Activated B cell treated with CpG ODN at 0.5 μM for 24 hours (primary cell): ENCODE data around the gene ILF2. TPM values are rescaled to one million over a fixed set of nuclear protein-coding genes. Genes with fewer than 3 reads are reported as not detected.
"Not testable (repeated sequence)": the region's sequence is repeated elsewhere in the genome, so short reads cannot be mapped to it uniquely, and the experiment has no call there.

Experiments used
- ATAC-seq: fragments of 200-7000 bp; cut with Tn5 transposase; one replicate; pipeline ENCODE4 v1.10.0; 2021; ENCODE audit warnings: low read depth, mild to moderate bottlenecking, moderate library complexity
- CTCF ChIA-PET: fragments of 350-600 bp; sonication (Branson Sonifier 250); formaldehyde crosslinking; loops from one replicate; lab custom pipeline; 2021; ENCODE audit warnings: antibody characterized with exemption; lab: Charles Lee
- POLR2A ChIA-PET: fragments of 350-600 bp; sonication (Branson Sonifier 250); formaldehyde crosslinking; loops from one replicate; lab custom pipeline; 2021; ENCODE audit warnings: antibody characterized with exemption; lab: Charles Lee
- DNase-seq: peaks from one replicate; pipeline ENCODE4 v3.0.0; 2022
- H3K27ac Mint-ChIP-seq: one replicate; pipeline ENCODE4 v1.8.0; 2020; ENCODE audit warnings: mixed read lengths
- H3K27me3 Mint-ChIP-seq: one replicate; pipeline ENCODE4 v1.8.0; 2021; ENCODE audit warnings: mixed read lengths
- H3K36me3 Mint-ChIP-seq: one replicate; pipeline ENCODE4 v1.8.0; 2021; ENCODE audit warnings: low read depth, mixed read lengths
- H3K4me1 Mint-ChIP-seq: one replicate; pipeline ENCODE4 v1.8.0; 2021; ENCODE audit warnings: mixed read lengths
- H3K4me3 Mint-ChIP-seq: one replicate; pipeline ENCODE4 v1.8.0; 2020; ENCODE audit warnings: mild to moderate bottlenecking, mixed read lengths
- H3K9me3 Mint-ChIP-seq: one replicate; pipeline ENCODE4 v1.8.0; 2020; ENCODE audit warnings: mixed read lengths
- CTCF ChIP-seq: fragments of 200-600 bp; IDR thresholded peaks from one replicate; pipeline ENCODE4 v1.8.0; 2022; ENCODE audit warnings: antibody characterized with exemption, mild to moderate bottlenecking
- intact Hi-C: fragments of 100-400 bp; cut with micrococcal nuclease; formaldehyde crosslinking; loops from one replicate; pipeline ENCODE4 v1.15.1; 2024
- total RNA-seq: library from RNA; stranded (reverse); gene quantifications from 2 replicates; pipeline ENCODE4 v1.2.3, GENCODE V29; 2022

Gene ILF2
- total RNA-seq, 1 donor from 2014 or later = 182 TPM

DNA sequence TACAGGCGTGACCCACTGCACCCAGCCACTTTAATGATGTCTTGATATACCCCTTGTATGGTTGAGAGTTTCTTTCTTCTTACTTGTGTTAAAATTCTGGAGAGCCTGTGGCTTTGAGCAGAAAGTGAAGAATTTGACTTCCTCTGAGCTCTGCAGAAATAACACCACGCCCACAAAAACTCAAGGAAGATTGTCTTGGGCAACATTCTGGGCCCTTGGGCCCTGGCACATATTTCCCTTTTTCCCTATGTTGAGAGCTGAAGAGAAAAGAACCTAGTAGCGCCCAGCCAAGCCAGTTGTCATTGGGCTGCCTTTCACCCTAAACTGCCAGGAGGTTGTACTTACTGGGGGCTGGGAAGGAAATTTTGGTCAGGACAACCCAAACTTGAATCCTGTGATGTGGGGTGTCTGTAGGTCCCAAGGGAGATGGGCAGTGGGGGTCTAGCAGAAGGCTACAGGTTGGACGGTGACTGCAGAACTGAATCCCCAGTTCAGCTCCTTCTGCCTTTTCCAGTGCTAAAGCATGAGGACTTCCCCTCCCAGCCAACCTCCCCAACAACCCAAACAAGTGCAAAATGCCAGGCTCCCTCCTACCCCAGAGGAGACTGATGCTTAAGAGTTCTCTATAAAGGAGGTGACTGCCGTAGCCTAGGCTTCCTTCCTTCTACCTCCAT is 24.0 kb downstream of the ILF2 start:
- no peak overlapping the region for H3K4me3 Mint-ChIP-seq
- H3K27me3 Mint-ChIP-seq = no peaks in the 10 kb centered on the region
- POLR2A ChIA-PET = interaction anchor here (2.1 kb wide), 1 partner anchor 12 kb away, joined by 14 read pairs; the partner anchor contains the start of gene CHTOP
- peaks cover 12% of the 10 kb centered on the region for H3K4me1 Mint-ChIP-seq
- no peak for DNase-seq
- TF ChIP-seq CTCF = no peak
- no peaks in the 10 kb centered on the region for H3K9me3 Mint-ChIP-seq
- intact Hi-C loops = no loop called here
- H3K36me3 Mint-ChIP-seq = peaks cover 57% of the 10 kb centered on the region
- CTCF ChIA-PET = no interaction called here
- peak overlapping the region; percentile 71 for H3K27ac Mint-ChIP-seq
- ATAC-seq = no peak

GRCh38 chr1:153643816-153644215 is 27.0 kb downstream of the ILF2 start:
- intact Hi-C loops = no loop called here
- Mint-ChIP-seq H3K9me3 (no peaks in the 10 kb centered on the region), H3K27me3 (no peaks in the 10 kb centered on the region), H3K27ac (peak overlapping the region; percentile 46), H3K36me3 (peaks cover 85% of the 10 kb centered on the region), H3K4me3 (no peak overlapping the region), H3K4me1 (peaks cover 11% of the 10 kb centered on the region)
- POLR2A ChIA-PET = interaction anchor here (0.9 to 2.4 kb wide), 5 partner anchors 9 to 109 kb away, joined by 3 to 29 read pairs (median 5); partner anchors contain the start of genes CHTOP, S100A6 and SNAPIN
- no peak for ATAC-seq
- CTCF ChIA-PET = interaction anchor here (0.7 to 2.3 kb wide), 5 partner anchors 9 to 133 kb away, joined by 3 to 7 read pairs (median 3); no protein-coding TSS in a partner anchor
- no peak for TF ChIP-seq CTCF
- no peak for DNase-seq

DNA sequence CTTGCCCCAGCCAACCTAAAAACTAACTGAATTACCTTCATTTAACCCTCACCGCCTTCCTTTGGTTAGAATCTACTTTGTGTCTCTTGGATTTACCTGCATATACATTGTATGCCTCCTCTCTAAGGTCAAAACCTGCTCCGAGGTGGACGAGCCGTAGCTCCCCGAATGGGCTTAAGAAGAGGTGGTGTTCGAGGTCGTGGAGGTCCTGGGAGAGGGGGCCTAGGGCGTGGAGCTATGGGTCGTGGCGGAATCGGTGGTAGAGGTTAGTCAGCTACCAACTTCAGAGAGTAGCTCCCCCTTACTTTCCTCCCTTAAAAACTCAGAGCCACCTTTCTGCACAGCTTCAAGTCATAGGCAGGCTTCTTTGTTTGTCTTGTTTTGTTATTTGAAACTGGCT is 27.7 kb downstream of the ILF2 start:
- ATAC-seq (no peak), DNase-seq (no peak)
- no peaks in the 10 kb centered on the region for H3K9me3 Mint-ChIP-seq
- TF ChIP-seq CTCF = no peak
- no peak overlapping the region for H3K4me3 Mint-ChIP-seq
- H3K4me1 Mint-ChIP-seq = peaks cover 11% of the 10 kb centered on the region
- no peaks in the 10 kb centered on the region for H3K27me3 Mint-ChIP-seq
- peaks cover 91% of the 10 kb centered on the region for H3K36me3 Mint-ChIP-seq
- H3K27ac Mint-ChIP-seq = no peak overlapping the region
- ChIA-PET CTCF (interaction anchor here (0.9 to 2.3 kb wide), 3 partner anchors 47 to 71 kb away, joined by 3 to 7 read pairs (median 3); no protein-coding TSS in a partner anchor), POLR2A (interaction anchor here (1.1 to 2.4 kb wide), 5 partner anchors 9 to 108 kb away, joined by 3 to 29 read pairs (median 6); partner anchors contain the start of genes CHTOP, S100A6 and SNAPIN)
- intact Hi-C loops = no loop called here

DNA sequence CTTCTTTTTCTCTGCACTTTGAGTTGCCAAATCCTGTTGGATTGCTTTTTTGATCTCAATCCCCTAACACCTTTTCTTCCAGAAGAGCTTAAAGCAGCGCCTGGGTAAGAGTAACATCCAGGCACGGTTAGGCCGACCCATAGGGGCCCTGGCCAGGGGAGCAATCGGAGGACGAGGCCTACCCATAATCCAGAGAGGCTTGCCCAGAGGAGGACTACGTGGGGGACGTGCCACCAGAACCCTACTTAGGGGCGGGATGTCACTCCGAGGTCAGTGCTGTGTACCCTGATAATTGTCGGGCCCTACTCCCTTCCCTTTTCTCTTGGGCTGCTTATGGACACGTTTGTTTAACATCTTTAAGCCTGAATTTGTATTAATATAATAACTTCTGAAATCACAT is 28.6 kb downstream of the ILF2 start:
- H3K9me3 Mint-ChIP-seq = no peaks in the 10 kb centered on the region
- intact Hi-C loops = no loop called here
- H3K4me3 Mint-ChIP-seq = no peak overlapping the region
- no peak for ATAC-seq
- TF ChIP-seq CTCF = no peak
- peaks cover 15% of the 10 kb centered on the region for H3K4me1 Mint-ChIP-seq
- CTCF ChIA-PET = interaction anchor here (0.7 kb wide), 1 partner anchor 30 kb away, joined by 3 read pairs; no protein-coding TSS in a partner anchor
- H3K36me3 Mint-ChIP-seq = peaks cover 96% of the 10 kb centered on the region
- POLR2A ChIA-PET = interaction anchor here (0.6 to 1.5 kb wide), 2 partner anchors 9 to 70 kb away, joined by 4 to 6 read pairs; no protein-coding TSS in a partner anchor
- H3K27me3 Mint-ChIP-seq = no peaks in the 10 kb centered on the region
- no peak for DNase-seq
- no peak overlapping the region for H3K27ac Mint-ChIP-seq

DNA sequence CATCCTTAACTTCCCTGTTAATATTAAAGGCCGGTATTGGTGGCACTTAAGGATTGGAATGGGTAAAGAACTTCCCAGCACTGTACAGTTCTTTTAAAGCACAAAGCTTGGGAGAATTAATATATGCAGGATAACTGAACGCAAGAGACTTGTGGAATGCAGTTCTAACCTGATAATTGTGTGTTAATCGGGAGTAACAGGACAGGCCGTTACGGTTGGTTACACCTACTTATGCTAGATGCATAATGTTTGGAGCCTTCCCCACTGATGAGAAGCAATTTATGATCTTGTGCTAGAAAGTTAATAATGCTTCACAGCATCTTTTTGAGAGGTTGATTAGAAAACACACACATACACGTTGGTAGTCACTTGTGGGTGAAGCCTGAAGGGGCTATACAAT is 29.9 kb downstream of the ILF2 start:
- H3K4me3 Mint-ChIP-seq = no peak overlapping the region
- H3K27ac Mint-ChIP-seq = no peak overlapping the region
- DNase-seq = no peak
- intact Hi-C loops = no loop called here
- no peak for ATAC-seq
- H3K36me3 Mint-ChIP-seq = peaks cover 94% of the 10 kb centered on the region
- no peak for TF ChIP-seq CTCF
- H3K9me3 Mint-ChIP-seq = no peaks in the 10 kb centered on the region
- POLR2A ChIA-PET = interaction anchor here (1.0 to 2.1 kb wide), 4 partner anchors 11 to 69 kb away, joined by 3 to 8 read pairs (median 5); partner anchors contain the start of gene SNAPIN
- H3K27me3 Mint-ChIP-seq = no peaks in the 10 kb centered on the region
- peaks cover 26% of the 10 kb centered on the region for H3K4me1 Mint-ChIP-seq
- CTCF ChIA-PET = interaction anchor here (0.6 to 2.6 kb wide), 2 partner anchors 68 to 130 kb away, joined by 3 to 8 read pairs; no protein-coding TSS in a partner anchor

DNA sequence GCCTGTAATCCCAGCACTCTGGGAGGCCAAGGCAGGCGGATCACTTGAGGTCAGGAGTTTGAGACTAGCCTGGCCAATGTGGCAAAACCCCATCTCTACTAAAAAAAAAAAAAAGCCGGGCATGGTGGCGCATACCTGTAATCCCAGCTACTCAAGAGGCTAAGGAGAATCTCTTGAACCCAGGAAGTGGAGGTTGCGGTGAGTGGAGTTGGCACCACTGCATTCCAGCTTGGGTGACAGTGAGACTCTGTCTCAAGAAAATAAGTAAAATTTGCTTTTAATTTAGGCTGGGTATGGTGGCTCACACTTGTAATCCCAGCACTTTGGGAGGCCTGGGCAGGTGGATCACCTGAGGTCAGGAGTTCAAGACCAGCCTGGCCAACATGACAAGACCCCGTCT is 30.6 kb downstream of the ILF2 start:
- Mint-ChIP-seq H3K36me3 (peaks cover 91% of the 10 kb centered on the region), H3K4me1 (peaks cover 27% of the 10 kb centered on the region)
- ATAC-seq, H3K27me3 Mint-ChIP-seq, DNase-seq, intact Hi-C loops, H3K9me3 Mint-ChIP-seq, H3K27ac Mint-ChIP-seq, H3K4me3 Mint-ChIP-seq: not testable (repeated sequence)
- ChIA-PET POLR2A (interaction anchor here (0.7 to 2.1 kb wide), 6 partner anchors 12 to 280 kb away, joined by 3 to 8 read pairs (median 4); partner anchors contain the start of gene SNAPIN), CTCF (interaction anchor here (1.5 to 2.6 kb wide), 2 partner anchors 68 to 107 kb away, joined by 3 to 8 read pairs; no protein-coding TSS in a partner anchor)
